H1 (cell line): Measurements from ENCODE around the gene IL1RAP. TPM values are rescaled to one million over a fixed set of nuclear protein-coding genes. Genes with fewer than 3 reads are reported as not detected.

Source experiments
- CTCF ChIA-PET: fragments of 300-600 bp; sonication (Branson Sonifier 250); formaldehyde crosslinking; loops from one replicate; lab custom pipeline; 2021; ENCODE audit not compliant: partially characterized antibody; lab: Charles Lee
- POLR2A ChIA-PET: fragments of 300-600 bp; sonication (Branson Sonifier 250); formaldehyde crosslinking; loops from one replicate; lab custom pipeline; 2021; ENCODE audit warnings: inconsistent platforms; ENCODE audit not compliant: partially characterized antibody; lab: Charles Lee
- DNase-seq, 2 experiments: peaks; one replicate each; pipeline versions ENCODE4 v3.0.0 to v3.0.0-alpha.2; 2010 to 2022; ENCODE audit warnings: low spot score in 2 of 2, low read depth in 1 of 2, mixed read lengths in 1 of 2
- FAIRE-seq: peaks from 2 replicates; lab custom pipeline; 2011; peaks lifted over from hg19 to GRCh38; lab: Jason Lieb, UNC
- H2AFZ ChIP-seq: 2 replicates; pipeline ENCODE4 v1.8.1; 2012; ENCODE audit warnings: low read length, inconsistent platforms
- H2AK5ac ChIP-seq: 2 replicates; pipeline ENCODE4 v1.6.1; 2013; ENCODE audit warnings: low read depth, low read length
- H2BK120ac ChIP-seq: replicated peaks from 2 replicates; pipeline ENCODE3; 2013; ENCODE audit warnings: low read depth, low read length, inconsistent platforms
- H2BK12ac ChIP-seq: 2 replicates; pipeline ENCODE4 v1.6.1; 2013; ENCODE audit warnings: low read depth, low read length
- H2BK15ac ChIP-seq: 2 replicates; pipeline ENCODE4 v1.6.1; 2013; ENCODE audit warnings: low read length
- H2BK20ac ChIP-seq: 2 replicates; pipeline ENCODE4 v1.6.1; 2013; ENCODE audit warnings: low read length
- H2BK5ac ChIP-seq: 2 replicates; pipeline ENCODE4 v1.6.1; 2013; ENCODE audit warnings: low read depth, low read length
- H3K14ac ChIP-seq: 2 replicates; pipeline ENCODE4 v1.6.1; 2013; ENCODE audit warnings: inconsistent platforms; ENCODE audit not compliant: insufficient read length
- H3K18ac ChIP-seq: 2 replicates; pipeline ENCODE4 v1.6.1; 2013; ENCODE audit warnings: low read length; ENCODE audit errors: extremely low read depth
- H3K23ac ChIP-seq: 2 replicates; pipeline ENCODE4 v1.6.1; 2013; ENCODE audit warnings: inconsistent platforms; ENCODE audit not compliant: insufficient read length
- H3K23me2 ChIP-seq: 2 replicates; pipeline ENCODE4 v1.6.1; 2013; ENCODE audit warnings: low read depth, low read length
- H3K27ac ChIP-seq: 2 replicates; pipeline ENCODE4 v1.6.1; 2011; ENCODE audit warnings: low read depth, low read length, inconsistent platforms
- H3K27me3 ChIP-seq, 4 experiments: replicated peaks in 1 of 4; 1 replicate in 1 of 4; 2 replicates in 3 of 4; pipeline versions ENCODE4 v1.6.1 to v1.8.1; 2011 to 2013; ENCODE audit warnings: low read length in 3 of 4, mild to moderate bottlenecking in 3 of 4, inconsistent platforms in 2 of 4, mixed read lengths in 2 of 4, moderate library complexity in 1 of 4; ENCODE audit not compliant: control insufficient read depth in 3 of 4, insufficient read depth in 3 of 4; ENCODE audit errors: extremely low read depth in 1 of 4
- H3K36me3 ChIP-seq, 4 experiments: 2 replicates each; pipeline versions ENCODE4 v1.6.1 to v1.8.1; 2011 to 2013; ENCODE audit warnings: mild to moderate bottlenecking in 4 of 4, low read length in 3 of 4, moderate library complexity in 2 of 4, control low read depth in 1 of 4, inconsistent platforms in 1 of 4; ENCODE audit not compliant: insufficient read depth in 4 of 4, control insufficient read depth in 2 of 4
- H3K4ac ChIP-seq: replicated peaks from 2 replicates; pipeline ENCODE3; 2013; ENCODE audit warnings: low read length, low read depth, mixed read lengths, inconsistent platforms; ENCODE audit not compliant: insufficient read length
- H3K4me1 ChIP-seq, 4 experiments: replicated peaks in 1 of 4; 1 replicate in 1 of 4; 2 replicates in 3 of 4; pipeline versions ENCODE4 v1.6.1 to v1.8.1; 2011 to 2013; ENCODE audit warnings: low read length in 3 of 4, inconsistent platforms in 2 of 4, mixed read lengths in 1 of 4; ENCODE audit not compliant: insufficient read depth in 4 of 4, control insufficient read depth in 3 of 4
- H3K4me2 ChIP-seq, 2 experiments: 2 replicates each; pipeline versions ENCODE4 v1.6.1 to v1.8.1; 2011 to 2013; ENCODE audit warnings: low read depth in 2 of 2, low read length in 2 of 2, control low read depth in 1 of 2, inconsistent platforms in 1 of 2, mild to moderate bottlenecking in 1 of 2; ENCODE audit not compliant: insufficient read depth in 1 of 2
- H3K4me3 ChIP-seq, 4 experiments: fragments of 200-600, 300-600 bp in 1 of 4; sonication (generic), shearing (Covaris generic), sonication (Bioruptor Twin) in 1 of 4; 2 replicates each; pipeline versions ENCODE4 v1.5.1 to v1.8.1; 2011 to 2016; ENCODE audit warnings: low read length in 4 of 4, low read depth in 3 of 4, control low read depth in 2 of 4, inconsistent platforms in 2 of 4, mild to moderate bottlenecking in 2 of 4, mixed read lengths in 1 of 4, moderate library complexity in 1 of 4; ENCODE audit not compliant: insufficient read depth in 2 of 4; ENCODE audit errors: extremely low read depth in 1 of 4
- H3K56ac ChIP-seq: replicated peaks from 2 replicates; pipeline ENCODE3; 2013; ENCODE audit warnings: low read depth, mild to moderate bottlenecking, mixed read lengths, low read length, inconsistent platforms; ENCODE audit not compliant: insufficient read length
- H3K79me1 ChIP-seq: 2 replicates; pipeline ENCODE4 v1.6.1; 2013; ENCODE audit warnings: low read depth, low read length, control low read depth
- H3K79me2 ChIP-seq, 2 experiments: 2 replicates each; pipeline versions ENCODE4 v1.6.1 to v1.8.1; 2012 to 2013; ENCODE audit warnings: low read length in 2 of 2, mild to moderate bottlenecking in 2 of 2, inconsistent platforms in 1 of 2; ENCODE audit not compliant: insufficient read depth in 2 of 2, control insufficient read depth in 1 of 2
- H3K9ac ChIP-seq, 4 experiments: replicated peaks in 1 of 4; 1 replicate in 1 of 4; 2 replicates in 3 of 4; pipeline versions ENCODE4 v1.6.1 to v1.8.1; 2011 to 2013; ENCODE audit warnings: low read depth in 3 of 4, low read length in 3 of 4, control low read depth in 2 of 4, mild to moderate bottlenecking in 2 of 4, moderate library complexity in 2 of 4, inconsistent platforms in 1 of 4; ENCODE audit errors: extremely low read depth in 1 of 4
- H3K9me3 ChIP-seq, 2 experiments: 2 replicates each; pipeline versions ENCODE4 v1.6.1 to v1.8.1; 2012 to 2013; ENCODE audit warnings: mild to moderate bottlenecking in 2 of 2, moderate library complexity in 2 of 2, control low read depth in 1 of 2, inconsistent platforms in 1 of 2, low read depth in 1 of 2, low read length in 1 of 2, mixed read lengths in 1 of 2; ENCODE audit not compliant: insufficient read depth in 2 of 2
- H4K20me1 ChIP-seq, 2 experiments: replicated peaks in 1 of 2; 2 replicates each; pipeline versions ENCODE3 to v1.8.1; 2011 to 2013; ENCODE audit warnings: inconsistent platforms in 2 of 2, low read length in 2 of 2, mild to moderate bottlenecking in 1 of 2; ENCODE audit not compliant: insufficient read depth in 2 of 2, control insufficient read depth in 1 of 2
- H4K5ac ChIP-seq: 2 replicates; pipeline ENCODE4 v1.6.1; 2013; ENCODE audit warnings: low read length, low read depth, mixed read lengths, inconsistent platforms; ENCODE audit not compliant: insufficient read length
- H4K8ac ChIP-seq: 2 replicates; pipeline ENCODE4 v1.8.0; 2013; ENCODE audit warnings: mild to moderate bottlenecking, moderate library complexity, low read length, inconsistent platforms; ENCODE audit not compliant: insufficient read depth; ENCODE audit errors: extremely low read depth
- H4K91ac ChIP-seq: replicated peaks from 2 replicates; pipeline ENCODE3; 2013; ENCODE audit warnings: low read length, mixed read lengths, inconsistent platforms; ENCODE audit not compliant: insufficient read length
- POLR2AphosphoS5 ChIP-seq: IDR thresholded peaks from 2 replicates; pipeline ENCODE4 v1.6.1; 2011; ENCODE audit warnings: low read depth, low read length
- WGBS, 2 experiments: shearing (Covaris generic) in 1 of 2; methylation state at CpG; one replicate each; pipeline versions ENCODE4 v1.1.6 to v1.1.7; 2013 to 2015; ENCODE audit warnings: low lambda C conversion rate in 2 of 2, mixed read lengths in 2 of 2, inconsistent platforms in 1 of 2, low coverage in 1 of 2, missing lambda C conversion rate in 1 of 2; ENCODE audit not compliant: insufficient replicate concordance in 2 of 2, insufficient coverage in 1 of 2, insufficient read length in 1 of 2; ENCODE audit errors: extremely low coverage in 1 of 2, missing lambda C conversion rate in 1 of 2; 5-methylcytosine and 5-hydroxymethylcytosine counted together
- polyA plus RNA-seq, 7 experiments: library from polyadenylated mRNA; depleted of rRNA in 3 of 7; stranded (reverse) in 5 of 7; unstranded in 2 of 7; fragments of >200 nt in 5 of 7; fragments of 200-250 nt in 2 of 7; gene quantifications; 1 replicate in 5 of 7; 2 replicates in 1 of 7; 4 replicates in 1 of 7; pipeline versions ENCODE4 v1.2.1 to v1.2.3, GENCODE V29; 2011 to 2013; ENCODE audit warnings: missing spikeins in 2 of 7, mixed read lengths in 2 of 7
- total RNA-seq: library from RNA; stranded (reverse); fragmentation: NEBNext Ultra II Directional; extraction: Animal tissue kit (Norgen Biotek cat#: 25700); gene quantifications from 2 replicates; pipeline ENCODE4 v1.2.1, GENCODE V29; 2021

The IL1RAP gene
- total and polyA plus RNA-seq, 2 of the 8 experiments (the other 6 are each of a cell fraction or from before 2014, with no cell fraction given) = 2.4 to 3.9 TPM

- no peak for TF ChIP-seq POLR2AphosphoS5
- Histone ChIP-seq H3K18ac (no peak overlapping the region), H2BK20ac (no peak overlapping the region), H2BK120ac (no peak overlapping the region), H3K4me1 (peaks cover 0 to 7% (median 2%) of the 10 kb centered on the region in 4 experiments; a peak in 3 of 7 replicates), H3K27me3 (no peaks in the 10 kb centered on the region), H3K23ac (no peak overlapping the region), H2BK15ac (no peak overlapping the region), H3K9me3 (no peaks in the 10 kb centered on the region), H4K8ac (no peak overlapping the region), H3K79me1 (no peaks in the 10 kb centered on the region), H4K91ac (no peak overlapping the region), H3K36me3 (no peaks in the 10 kb centered on the region), H2AFZ (no peak overlapping the region), H4K5ac (no peak overlapping the region), H2AK5ac (no peak overlapping the region), H3K9ac (no peak overlapping the region), H2BK12ac (no peak overlapping the region), H3K4ac (no peak overlapping the region), H3K79me2 (no peaks in the 10 kb centered on the region), H3K4me3 (no peak overlapping the region), H3K4me2 (no peak overlapping the region), H3K23me2 (no peaks in the 10 kb centered on the region), H2BK5ac (no peak overlapping the region), H3K56ac (no peak overlapping the region), H4K20me1 (no peaks in the 10 kb centered on the region), H3K14ac (no peak overlapping the region), H3K27ac (no peak overlapping the region)
- ChIA-PET CTCF (no interaction called here), POLR2A (no interaction called here)
- WGBS, 2 experiments = 68% methylated on average over 2 of the region's 2 CpGs; no CpG with 5 or more reads in 1 of the 2 experiments
- DNase-seq = no peak
- FAIRE-seq = no peak
Observed at GRCh38 chr3:190564175-190564574, 50.3 kb downstream of the IL1RAP start.
